K562 (cell line): Measurements from ENCODE around the gene FOXO3. TPM values are rescaled to one million over a fixed set of nuclear protein-coding genes. Genes with fewer than 3 reads are reported as not detected.
A peak's percentile ranks its signal among the peaks of the same experiment; 100 is the strongest.

Experiments used
- CTBP1 ChIP-seq: fragments of 450-650 bp; IDR thresholded peaks from 2 replicates; pipeline ENCODE4 v1.6.1; 2016; ENCODE audit warnings: borderline replicate concordance
- ESRRA ChIP-seq: fragments of 450-650 bp; IDR thresholded peaks from 2 replicates; pipeline ENCODE4 v1.6.1; 2014; ENCODE audit warnings: low read depth, mild to moderate bottlenecking, moderate library complexity, borderline replicate concordance
- FOXA3 ChIP-seq, 2 experiments: fragments of 450-650 bp in 1 of 2; sonication (generic) in 1 of 2; formaldehyde crosslinking; IDR thresholded peaks in 1 of 2; conservative IDR thresholded peaks in 1 of 2; 2 replicates each; pipeline versions ENCODE4 v1.4.0 to v1.8.0; 2020 to 2022; ENCODE audit warnings: mild to moderate bottlenecking in 2 of 2, missing genetic modification reagents in 1 of 2
- FOXK2 ChIP-seq, 2 experiments: fragments of 450-650 bp; IDR thresholded peaks in 1 of 2; conservative IDR thresholded peaks in 1 of 2; 2 replicates each; pipeline ENCODE4 v1.6.1; 2016; ENCODE audit warnings: low read depth in 2 of 2, mild to moderate bottlenecking in 1 of 2
- HDAC2 ChIP-seq: fragments of 450-650 bp; IDR thresholded peaks from 2 replicates; pipeline ENCODE4 v1.6.1; 2016; ENCODE audit warnings: mild to moderate bottlenecking
- KAT2B ChIP-seq: IDR thresholded peaks from one replicate; pipeline ENCODE4 v1.6.1; 2012; ENCODE audit warnings: low read depth, mild to moderate bottlenecking, control low read depth, inconsistent platforms, low read length, moderate library complexity
- KLF16 ChIP-seq: IDR thresholded peaks from 2 replicates; pipeline ENCODE4 v1.6.1; 2016; ENCODE audit warnings: antibody characterized with exemption
- LEF1 ChIP-seq: fragments of 450-650 bp; IDR thresholded peaks from 2 replicates; pipeline ENCODE4 v1.6.1; 2016; ENCODE audit warnings: mild to moderate bottlenecking
- NR2C2 ChIP-seq, 2 experiments: fragments of 200-800 bp in 1 of 2; sonication (Bioruptor generic) in 1 of 2; sonication (generic) in 1 of 2; formaldehyde crosslinking in 1 of 2; IDR thresholded peaks; 2 replicates each; pipeline versions ENCODE4 v1.6.1 to v1.8.0; 2016 to 2022; ENCODE audit warnings: mild to moderate bottlenecking in 1 of 2, missing compliant biosample characterization in 1 of 2, missing genetic modification characterization in 1 of 2, missing genetic modification reagents in 1 of 2
- PPARD ChIP-seq: fragments of 250-450 bp; sonication (Bioruptor Pico); IDR thresholded peaks from 2 replicates; pipeline ENCODE4 v1.8.0; 2022; ENCODE audit warnings: inconsistent platforms, mild to moderate bottlenecking, moderate library complexity
- RBM39 ChIP-seq: fragments of 200-400 bp; formaldehyde crosslinking; optimal IDR thresholded peaks from 2 replicates; pipeline ENCODE3; 2018; ENCODE audit warnings: low read depth, low read length
- SETDB1 ChIP-seq: IDR thresholded peaks from one replicate; pipeline ENCODE4 v1.6.1; 2012; ENCODE audit warnings: low read length, control low read depth, inconsistent platforms
- SMARCA5 ChIP-seq: fragments of 450-650 bp; IDR thresholded peaks from 2 replicates; pipeline ENCODE4 v1.6.1; 2016
- TBL1XR1 ChIP-seq, 2 experiments: IDR thresholded peaks; 2 replicates each; pipeline ENCODE4 v1.6.1; 2012; ENCODE audit warnings: improper control_type of control experiment in 2 of 2, low read length in 2 of 2, mild to moderate bottlenecking in 1 of 2
- TCF3 ChIP-seq: sonication (generic); formaldehyde crosslinking; IDR thresholded peaks from 2 replicates; pipeline ENCODE4 v1.4.0; 2020; ENCODE audit warnings: mild to moderate bottlenecking, missing genetic modification reagents
- TOE1 ChIP-seq, 2 experiments: fragments of 450-650 bp in 1 of 2; sonication (generic) in 1 of 2; formaldehyde crosslinking in 1 of 2; IDR thresholded peaks; 2 replicates each; pipeline versions ENCODE4 v1.7.1 to v1.8.0; 2016 to 2022; ENCODE audit warnings: borderline replicate concordance in 2 of 2, mild to moderate bottlenecking in 2 of 2, antibody characterized with exemption in 1 of 2, inconsistent platforms in 1 of 2, low read depth in 1 of 2, missing genetic modification reagents in 1 of 2, moderate library complexity in 1 of 2
- ZFP36 ChIP-seq: fragments of 150-350 bp; IDR thresholded peaks from 2 replicates; pipeline ENCODE4 v1.6.1; 2018; ENCODE audit warnings: low read length, low read depth; ENCODE audit not compliant: partially characterized antibody
- ZNF644 ChIP-seq: fragments of 200-800 bp; sonication (Bioruptor generic); IDR thresholded peaks from 2 replicates; pipeline ENCODE4 v1.6.1; 2016; ENCODE audit warnings: low read depth, missing genetic modification characterization, missing compliant biosample characterization
- ZNF695 ChIP-seq: fragments of 450-650 bp; formaldehyde crosslinking; IDR thresholded peaks from 2 replicates; pipeline ENCODE4 v1.4.0; 2020; ENCODE audit warnings: mild to moderate bottlenecking, moderate library complexity
- ZSCAN32 ChIP-seq: fragments of 450-650 bp; formaldehyde crosslinking; IDR thresholded peaks from 2 replicates; pipeline ENCODE4 v1.4.0; 2020; ENCODE audit warnings: mild to moderate bottlenecking, moderate library complexity
- polyA plus RNA-seq, 8 experiments: library from polyadenylated mRNA; depleted of rRNA in 4 of 8; stranded (reverse) in 5 of 8; unstranded in 3 of 8; fragments of >200 nt; fragmentation: Nextera tagmentation in 2 of 8; fragmentation: Illumina TruSeq in 1 of 8; extraction: Ambion mirVana in 2 of 8; extraction: Trizol in 1 of 8; gene quantifications; 2 replicates each; pipeline versions ENCODE4 v1.2.1 to v1.2.3, GENCODE V29; 2011 to 2014; ENCODE audit warnings: inconsistent platforms in 1 of 8, missing spikeins in 1 of 8
- total RNA-seq, 7 experiments: library from RNA; depleted of rRNA in 6 of 7; stranded (reverse); fragments of >200 nt in 6 of 7; fragmentation: Illumina TruSeq in 2 of 7; extraction: Trizol in 2 of 7; gene quantifications; 2 replicates each; pipeline versions ENCODE4 v1.2.1 to v1.2.3, GENCODE V29; 2011 to 2021; ENCODE audit warnings: low replicate concordance in 1 of 7
- TF ChIP-seq, protein P1 (sequence below), 3 experiments: fragments of 200-800 bp in 1 of 3; fragments of 250-450 bp in 1 of 3; fragments of 450-650 bp in 1 of 3; sonication (Bioruptor Pico) in 1 of 3; sonication (Bioruptor generic) in 1 of 3; formaldehyde crosslinking in 1 of 3; IDR thresholded peaks; 2 replicates each; pipeline versions ENCODE4 v1.6.1 to v1.8.0; 2016 to 2022; ENCODE audit warnings: mild to moderate bottlenecking in 2 of 3, missing genetic modification characterization in 2 of 3, missing compliant biosample characterization in 1 of 3, moderate library complexity in 1 of 3
- TF ChIP-seq, protein P2 (sequence below): sonication (generic); formaldehyde crosslinking; IDR thresholded peaks from 2 replicates; pipeline ENCODE4 v1.8.0; 2022; ENCODE audit warnings: missing genetic modification reagents, mild to moderate bottlenecking, borderline replicate concordance
- TF ChIP-seq, protein P3 (sequence below): fragments of 450-650 bp; IDR thresholded peaks from 2 replicates; pipeline ENCODE4 v1.6.1; 2016

Gene FOXO3
- total and polyA plus RNA-seq, 9 of the 15 experiments (the other 6 are each of a cell fraction or from before 2014, with no cell fraction given), result 3.0 to 14.6 (median 6.0) TPM

DNA sequence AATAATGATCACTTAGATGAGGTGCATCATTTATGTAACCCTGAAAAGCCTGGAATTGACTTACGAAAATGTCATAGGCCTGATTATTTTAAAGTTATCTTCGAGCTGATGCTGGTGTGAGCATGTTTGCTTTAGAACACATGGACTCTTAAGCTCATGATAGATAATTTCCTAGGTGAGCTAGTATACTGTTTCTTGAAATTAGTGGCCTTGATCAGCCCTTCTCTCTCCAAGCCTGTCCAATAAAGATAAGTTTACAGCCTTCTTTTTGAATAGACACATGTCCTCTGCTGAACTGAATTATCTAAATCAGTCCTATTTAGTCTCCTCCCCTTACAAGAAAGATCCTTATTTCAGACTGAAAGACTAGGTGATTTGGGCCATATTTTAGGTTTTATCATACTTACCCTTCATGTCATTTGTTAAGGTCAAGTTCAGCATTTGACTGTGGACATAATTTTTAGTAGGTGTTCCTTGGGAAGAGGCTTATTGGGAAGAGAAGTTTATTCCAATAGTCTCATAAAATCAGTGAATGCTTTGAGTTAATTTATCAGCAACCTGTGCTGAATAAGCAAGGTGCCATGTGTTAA lies 15.3 kb downstream of the FOXO3 start (continued):
- peak; percentile 79; the same call in 1 of the 2 replicates for TF ChIP-seq ZNF644 (tag)
- no peak for TF ChIP-seq ZFP36
- TF ChIP-seq, protein P1, sequence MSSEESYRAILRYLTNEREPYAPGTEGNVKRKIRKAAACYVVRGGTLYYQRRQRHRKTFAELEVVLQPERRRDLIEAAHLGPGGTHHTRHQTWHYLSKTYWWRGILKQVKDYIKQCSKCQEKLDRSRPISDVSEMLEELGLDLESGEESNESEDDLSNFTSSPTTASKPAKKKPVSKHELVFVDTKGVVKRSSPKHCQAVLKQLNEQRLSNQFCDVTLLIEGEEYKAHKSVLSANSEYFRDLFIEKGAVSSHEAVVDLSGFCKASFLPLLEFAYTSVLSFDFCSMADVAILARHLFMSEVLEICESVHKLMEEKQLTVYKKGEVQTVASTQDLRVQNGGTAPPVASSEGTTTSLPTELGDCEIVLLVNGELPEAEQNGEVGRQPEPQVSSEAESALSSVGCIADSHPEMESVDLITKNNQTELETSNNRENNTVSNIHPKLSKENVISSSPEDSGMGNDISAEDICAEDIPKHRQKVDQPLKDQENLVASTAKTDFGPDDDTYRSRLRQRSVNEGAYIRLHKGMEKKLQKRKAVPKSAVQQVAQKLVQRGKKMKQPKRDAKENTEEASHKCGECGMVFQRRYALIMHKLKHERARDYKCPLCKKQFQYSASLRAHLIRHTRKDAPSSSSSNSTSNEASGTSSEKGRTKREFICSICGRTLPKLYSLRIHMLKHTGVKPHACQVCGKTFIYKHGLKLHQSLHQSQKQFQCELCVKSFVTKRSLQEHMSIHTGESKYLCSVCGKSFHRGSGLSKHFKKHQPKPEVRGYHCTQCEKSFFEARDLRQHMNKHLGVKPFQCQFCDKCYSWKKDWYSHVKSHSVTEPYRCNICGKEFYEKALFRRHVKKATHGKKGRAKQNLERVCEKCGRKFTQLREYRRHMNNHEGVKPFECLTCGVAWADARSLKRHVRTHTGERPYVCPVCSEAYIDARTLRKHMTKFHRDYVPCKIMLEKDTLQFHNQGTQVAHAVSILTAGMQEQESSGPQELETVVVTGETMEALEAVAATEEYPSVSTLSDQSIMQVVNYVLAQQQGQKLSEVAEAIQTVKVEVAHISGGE (CRISPR knock-in tag; IDR thresholded peaks at IDR 0.05), result no peak
- TF ChIP-seq, protein P2, sequence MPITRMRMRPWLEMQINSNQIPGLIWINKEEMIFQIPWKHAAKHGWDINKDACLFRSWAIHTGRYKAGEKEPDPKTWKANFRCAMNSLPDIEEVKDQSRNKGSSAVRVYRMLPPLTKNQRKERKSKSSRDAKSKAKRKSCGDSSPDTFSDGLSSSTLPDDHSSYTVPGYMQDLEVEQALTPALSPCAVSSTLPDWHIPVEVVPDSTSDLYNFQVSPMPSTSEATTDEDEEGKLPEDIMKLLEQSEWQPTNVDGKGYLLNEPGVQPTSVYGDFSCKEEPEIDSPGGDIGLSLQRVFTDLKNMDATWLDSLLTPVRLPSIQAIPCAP, result no peak
- TF ChIP-seq SMARCA5, result no peak
- no peak for TF ChIP-seq PPARD (CRISPR knock-in tag)
- TF ChIP-seq TBL1XR1 (IDR thresholded peaks at IDR 0.05; ENCODE audit: low read length in 2 of 2), result peak in 1 of 2 experiments; percentile 89; a peak in 2 of 4 replicates
- no peak for TF ChIP-seq NR2C2 (CRISPR knock-in tag; IDR thresholded peaks at IDR 0.05)
- TF ChIP-seq NR2C2 (tag; IDR thresholded peaks at IDR 0.05), result 0 out of 2 replicates have a peak, but pooled peaks have one; percentile 24
- TF ChIP-seq ESRRA, result peak; percentile 66
- TF ChIP-seq, protein P3, sequence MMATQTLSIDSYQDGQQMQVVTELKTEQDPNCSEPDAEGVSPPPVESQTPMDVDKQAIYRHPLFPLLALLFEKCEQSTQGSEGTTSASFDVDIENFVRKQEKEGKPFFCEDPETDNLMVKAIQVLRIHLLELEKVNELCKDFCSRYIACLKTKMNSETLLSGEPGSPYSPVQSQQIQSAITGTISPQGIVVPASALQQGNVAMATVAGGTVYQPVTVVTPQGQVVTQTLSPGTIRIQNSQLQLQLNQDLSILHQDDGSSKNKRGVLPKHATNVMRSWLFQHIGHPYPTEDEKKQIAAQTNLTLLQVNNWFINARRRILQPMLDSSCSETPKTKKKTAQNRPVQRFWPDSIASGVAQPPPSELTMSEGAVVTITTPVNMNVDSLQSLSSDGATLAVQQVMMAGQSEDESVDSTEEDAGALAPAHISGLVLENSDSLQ, result 0 out of 2 replicates have a peak, but pooled peaks have one; percentile 30
- no peak for TF ChIP-seq TOE1 (IDR thresholded peaks at IDR 0.05; ENCODE audit: borderline replicate concordance)
- no peak for TF ChIP-seq TOE1 (CRISPR knock-in tag; IDR thresholded peaks at IDR 0.05; ENCODE audit: borderline replicate concordance, low read depth)
- peak; percentile 90 for TF ChIP-seq TCF3 (CRISPR knock-in tag)
- no peak for TF ChIP-seq ZNF695 (CRISPR knock-in tag)
- TF ChIP-seq LEF1, result peak; percentile 41; the same call in 1 of the 2 replicates
- peak; percentile 92 to 96 for TF ChIP-seq FOXA3 (CRISPR knock-in tag; conservative IDR thresholded peaks at IDR 0.05 in 1 of 2, IDR thresholded peaks at IDR 0.05 in 1 of 2)
- no peak for TF ChIP-seq KAT2B
- TF ChIP-seq SETDB1, result no peak
- TF ChIP-seq RBM39, result no peak
- TF ChIP-seq FOXK2 (conservative IDR thresholded peaks at IDR 0.05 in 1 of 2, IDR thresholded peaks at IDR 0.05 in 1 of 2; ENCODE audit: low read depth in 2 of 2), result peak in 1 of 2 experiments; percentile 50; a peak in 1 of 4 replicates
- peak; percentile 57; the same call in 1 of the 2 replicates for TF ChIP-seq HDAC2
- TF ChIP-seq KLF16, result peak; percentile 78; the same call in 1 of the 2 replicates
- TF ChIP-seq ZSCAN32 (CRISPR knock-in tag), result no peak
- TF ChIP-seq CTBP1, result peak; percentile 65; the same call in 1 of the 2 replicates
